GM19238 (cell line): Measurements from ENCODE around the gene SCFD2.
"Not testable (repeated sequence)": the region's sequence is repeated elsewhere in the genome, so short reads cannot be mapped to it uniquely, and the experiment has no call there.

Source experiments
- DNase-seq: peaks from one replicate; pipeline ENCODE4 v3.0.0; 2011; ENCODE audit warnings: low spot score; ENCODE audit not compliant: insufficient read length

Gene SCFD2

GRCh38 chr4:53365486-53366300 lies at the start of gene SCFD2:
TSS of gene SCFD2 (minus strand) at chr4:53366061.
- peak; percentile 88 for DNase-seq

GRCh38 chr4:53409479-53409878 lies 43.6 kb upstream of the SCFD2 start:
- DNase-seq = not testable (repeated sequence)

- DNase-seq = no peak
Observed at GRCh38 chr4:53380221-53380620, 14.4 kb upstream of the SCFD2 start.

- no peak for DNase-seq
Observed at GRCh38 chr4:53378171-53378482, 12.3 kb upstream of the SCFD2 start.

- peak; percentile 83 for DNase-seq
Observed at GRCh38 chr4:53377319-53378170, 11.7 kb upstream of the SCFD2 start, which contains the start of gene FIP1L1. TSS of gene FIP1L1 (plus strand) at chr4:53377641. CDS start at chr4:53377839, 198 bp downstream.

GRCh38 chr4:53376900-53377299 lies 11.0 kb upstream of the SCFD2 start:
- DNase-seq = no peak

- DNase-seq = no peak
Observed at GRCh38 chr4:53374777-53375258, 9.0 kb upstream of the SCFD2 start.

GRCh38 chr4:53371843-53372521 lies 6.1 kb upstream of the SCFD2 start:
- DNase-seq = no peak

- no peak for DNase-seq
Observed at GRCh38 chr4:53371049-53371448, 5.2 kb upstream of the SCFD2 start.

GRCh38 chr4:53367721-53368120 lies 1.9 kb upstream of the SCFD2 start:
- no peak for DNase-seq

- DNase-seq = no peak
Observed at GRCh38 chr4:53366301-53366716, 448 bp upstream of the SCFD2 start.

GRCh38 chr4:53365121-53365485 lies 758 bp downstream of the SCFD2 start:
- DNase-seq = no peak

- DNase-seq = no peak
Observed at GRCh38 chr4:53364624-53365023, 1.2 kb downstream of the SCFD2 start.

GRCh38 chr4:53362093-53362492 lies 3.8 kb downstream of the SCFD2 start:
- DNase-seq = no peak

GRCh38 chr4:53361451-53361850 lies 4.4 kb downstream of the SCFD2 start:
- DNase-seq = no peak

GRCh38 chr4:53355930-53356521 lies 9.8 kb downstream of the SCFD2 start:
- no peak for DNase-seq

GRCh38 chr4:53354012-53354722 lies 11.7 kb downstream of the SCFD2 start:
- no peak for DNase-seq

GRCh38 chr4:53349091-53349491 lies 16.8 kb downstream of the SCFD2 start:
- DNase-seq = no peak

- DNase-seq = no peak
Observed at GRCh38 chr4:53348046-53348445, 17.8 kb downstream of the SCFD2 start.

GRCh38 chr4:53346920-53347852 lies 18.7 kb downstream of the SCFD2 start:
- DNase-seq = no peak
